IPS DF 6.9 (cell line): Measurements from ENCODE around the gene FMN2.

Experiments
- DNase-seq: peaks from one replicate; pipeline ENCODE4 v3.0.0-alpha.2; 2013; ENCODE audit warnings: low read depth, low spot score
- H3K27ac ChIP-seq: one replicate; pipeline ENCODE4 v1.5.1; 2013; ENCODE audit warnings: low read length, control low read depth
- H3K27me3 ChIP-seq: 2 replicates; pipeline ENCODE4 v1.6.1; 2013; ENCODE audit warnings: mild to moderate bottlenecking, low read length; ENCODE audit not compliant: control insufficient read depth, insufficient read depth
- H3K36me3 ChIP-seq: 2 replicates; pipeline ENCODE4 v1.6.1; 2013; ENCODE audit warnings: low read length; ENCODE audit not compliant: control insufficient read depth, insufficient read depth
- H3K4me1 ChIP-seq: 2 replicates; pipeline ENCODE4 v1.6.1; 2013; ENCODE audit warnings: low read length; ENCODE audit not compliant: control insufficient read depth, insufficient read depth
- H3K4me3 ChIP-seq: 2 replicates; pipeline ENCODE4 v1.5.1; 2013; ENCODE audit warnings: mild to moderate bottlenecking, low read length
- H3K9me3 ChIP-seq: 2 replicates; pipeline ENCODE4 v1.6.1; 2013; ENCODE audit warnings: low read length, inconsistent platforms; ENCODE audit not compliant: control insufficient read depth, insufficient read depth
- WGBS: extraction: QIAGEN DNeasy Blood & Tissue Kit; methylation state at CpG from one replicate; pipeline ENCODE4 v1.1.7; 2013; ENCODE audit warnings: mixed read lengths, missing lambda C conversion rate; ENCODE audit not compliant: insufficient read length, insufficient coverage; 5-methylcytosine and 5-hydroxymethylcytosine counted together

The FMN2 gene

DNA sequence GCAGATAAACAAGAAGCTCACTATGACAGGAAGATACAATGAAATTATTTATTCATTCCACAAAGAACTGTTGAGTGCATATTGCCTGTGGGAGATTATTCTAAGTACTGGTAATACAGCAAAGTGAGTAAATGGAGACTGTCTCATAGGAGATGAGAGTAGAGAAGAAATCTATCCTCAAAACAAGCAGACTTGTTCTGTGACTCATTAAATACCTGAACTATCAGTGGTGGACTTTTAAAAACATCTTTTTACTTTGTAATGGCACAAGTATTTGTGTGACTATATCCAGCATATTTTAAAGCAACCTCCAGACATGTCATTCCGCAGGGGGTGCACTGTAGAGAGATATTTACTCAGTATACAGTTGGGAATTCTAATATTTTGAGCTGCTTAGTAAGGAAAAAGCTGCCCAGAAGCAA, 259.2 kb downstream of the FMN2 start:
- no peak overlapping the region for H3K27ac ChIP-seq
- H3K36me3 ChIP-seq, result no peaks in the 10 kb centered on the region
- H3K27me3 ChIP-seq, result no peaks in the 10 kb centered on the region
- H3K4me3 ChIP-seq, result no peak overlapping the region
- DNase-seq, result no peak
- no CpG with 5 or more reads among the region's 1 CpG for WGBS
- no peaks in the 10 kb centered on the region for H3K4me1 ChIP-seq
- no peaks in the 10 kb centered on the region for H3K9me3 ChIP-seq

DNA sequence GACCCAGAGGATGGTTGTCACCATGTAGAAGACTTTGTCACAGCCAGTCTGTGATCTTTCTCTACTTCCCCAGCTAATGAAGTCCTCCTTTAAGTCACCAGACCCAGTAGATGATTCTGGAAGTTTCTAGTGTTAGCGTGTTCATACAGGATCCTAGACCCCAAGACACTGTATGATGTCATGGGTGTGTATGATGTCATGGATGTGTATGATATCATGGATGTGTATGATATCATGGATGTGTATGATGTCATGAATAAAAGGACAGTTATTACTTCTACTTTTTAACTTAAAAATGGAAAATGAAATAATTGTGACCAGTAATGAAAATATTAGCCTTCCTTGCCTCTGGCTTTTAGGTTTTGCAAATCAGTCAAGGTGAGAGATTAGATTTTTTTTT, 260.0 kb downstream of the FMN2 start:
- Histone ChIP-seq H3K4me1 (no peaks in the 10 kb centered on the region), H3K27ac (no peak overlapping the region), H3K36me3 (no peaks in the 10 kb centered on the region), H3K27me3 (no peaks in the 10 kb centered on the region), H3K9me3 (no peaks in the 10 kb centered on the region), H3K4me3 (no peak overlapping the region)
- WGBS, result no CpG with 5 or more reads among the region's 1 CpG
- DNase-seq, result no peak

DNA sequence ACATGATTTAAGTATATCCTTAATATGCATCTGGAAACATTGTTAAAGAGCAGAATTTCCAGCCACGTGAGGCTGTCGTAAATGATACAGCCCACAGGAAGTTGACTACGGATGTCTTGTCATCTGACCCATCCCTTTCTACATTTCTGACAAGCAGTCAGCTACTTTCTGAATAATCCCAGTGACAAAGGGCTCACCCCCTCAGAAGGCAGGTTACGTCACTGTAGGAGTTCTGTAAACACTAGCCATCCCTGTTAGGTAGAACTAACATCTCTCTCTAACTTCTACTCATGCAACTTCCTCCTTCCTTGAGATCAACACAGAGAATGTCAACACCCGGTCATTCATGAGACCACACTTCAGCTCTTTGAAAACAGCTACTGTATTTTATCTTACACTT, 261.1 kb downstream of the FMN2 start:
- no peaks in the 10 kb centered on the region for H3K27me3 ChIP-seq
- no peak for DNase-seq
- WGBS, result no CpG with 5 or more reads among the region's 5 CpGs
- H3K36me3 ChIP-seq, result no peaks in the 10 kb centered on the region
- H3K9me3 ChIP-seq, result no peaks in the 10 kb centered on the region
- no peak overlapping the region for H3K4me3 ChIP-seq
- H3K4me1 ChIP-seq, result no peaks in the 10 kb centered on the region
- no peak overlapping the region for H3K27ac ChIP-seq

GRCh38 chr1:240356568-240356967, 264.9 kb downstream of the FMN2 start:
- no peak for DNase-seq
- Histone ChIP-seq H3K4me3 (no peak overlapping the region), H3K27ac (no peak overlapping the region), H3K4me1 (no peaks in the 10 kb centered on the region), H3K9me3 (no peaks in the 10 kb centered on the region), H3K36me3 (no peaks in the 10 kb centered on the region), H3K27me3 (no peaks in the 10 kb centered on the region)
- WGBS, result no CpG with 5 or more reads among the region's 1 CpG

GRCh38 chr1:240362046-240362445, 270.4 kb downstream of the FMN2 start:
- no peak for DNase-seq
- Histone ChIP-seq H3K4me3 (no peak overlapping the region), H3K27me3 (no peaks in the 10 kb centered on the region), H3K36me3 (no peaks in the 10 kb centered on the region), H3K9me3 (no peaks in the 10 kb centered on the region), H3K27ac (no peak overlapping the region), H3K4me1 (0 out of 2 replicates have a peak, but pooled peaks cover 2% of the 10 kb centered on the region)
- WGBS, result no CpG with 5 or more reads among the region's 5 CpGs

- H3K27ac ChIP-seq, result no peak overlapping the region
- H3K9me3 ChIP-seq, result no peaks in the 10 kb centered on the region
- no CpG with 5 or more reads among the region's 2 CpGs for WGBS
- 0 out of 2 replicates have a peak, but pooled peaks cover 2% of the 10 kb centered on the region for H3K4me1 ChIP-seq
- H3K4me3 ChIP-seq, result no peak overlapping the region
- DNase-seq, result no peak
- H3K36me3 ChIP-seq, result no peaks in the 10 kb centered on the region
- H3K27me3 ChIP-seq, result no peaks in the 10 kb centered on the region
These were observed 271.1 kb downstream of the FMN2 start for GRCh38 chr1:240362826-240363225.

- H3K27me3 ChIP-seq, result no peaks in the 10 kb centered on the region
- H3K36me3 ChIP-seq, result no peaks in the 10 kb centered on the region
- no peak overlapping the region for H3K27ac ChIP-seq
- DNase-seq, result no peak
- 100% methylated on average over 1 of the region's 5 CpGs for WGBS
- H3K4me3 ChIP-seq, result no peak overlapping the region
- 0 out of 2 replicates have a peak, but pooled peaks cover 2% of the 10 kb centered on the region for H3K4me1 ChIP-seq
- H3K9me3 ChIP-seq, result no peaks in the 10 kb centered on the region
These were observed 271.6 kb downstream of the FMN2 start for GRCh38 chr1:240363315-240363714.

DNA sequence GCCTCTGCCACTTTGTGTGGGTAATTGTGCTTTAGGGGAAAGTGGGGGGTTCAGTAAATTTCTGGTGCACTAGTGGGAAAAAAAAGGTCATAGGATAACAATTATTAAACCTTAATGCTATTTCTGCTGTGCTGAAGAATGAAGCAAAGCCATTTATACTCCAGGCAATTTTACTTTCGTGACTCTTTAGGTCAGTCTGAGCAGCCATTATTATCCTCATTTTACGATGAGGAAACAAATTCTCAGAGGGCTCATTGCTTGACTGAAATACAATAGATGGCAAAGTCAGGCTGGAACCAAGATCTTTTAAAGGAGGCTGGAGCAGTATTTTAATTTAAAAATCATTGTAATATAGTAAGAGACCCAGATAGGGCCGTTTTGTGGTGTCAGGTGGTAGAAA, 272.2 kb downstream of the FMN2 start:
- no CpG with 5 or more reads among the region's 3 CpGs for WGBS
- Histone ChIP-seq H3K27ac (no peak overlapping the region), H3K4me3 (no peak overlapping the region), H3K9me3 (no peaks in the 10 kb centered on the region), H3K36me3 (no peaks in the 10 kb centered on the region), H3K27me3 (no peaks in the 10 kb centered on the region), H3K4me1 (0 out of 2 replicates have a peak, but pooled peaks cover 2% of the 10 kb centered on the region)
- no peak for DNase-seq

DNA sequence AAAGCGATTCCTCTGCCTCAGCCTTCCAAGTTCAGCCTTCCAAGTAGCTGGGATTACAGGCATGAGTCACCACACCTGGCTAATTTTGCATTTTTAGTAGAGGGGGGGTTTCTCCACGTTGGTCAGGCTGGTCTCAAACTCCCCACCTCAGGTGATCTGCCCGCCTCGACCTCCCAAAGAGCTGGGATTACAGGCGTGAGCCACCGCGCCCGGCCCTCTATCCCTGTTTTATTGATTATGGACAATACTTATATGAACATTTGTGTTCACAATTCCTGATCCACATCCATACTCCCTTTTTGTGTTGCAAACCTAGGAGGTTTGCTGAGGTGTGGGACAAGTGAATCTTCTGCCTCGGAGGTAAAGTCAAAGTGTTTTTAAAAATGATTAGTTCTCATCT, 275.0 kb downstream of the FMN2 start:
- no CpG with 5 or more reads among the region's 9 CpGs for WGBS
- Histone ChIP-seq H3K27me3 (no peaks in the 10 kb centered on the region), H3K4me3 (no peak overlapping the region), H3K9me3 (no peaks in the 10 kb centered on the region), H3K4me1 (0 out of 2 replicates have a peak, but pooled peaks cover 2% of the 10 kb centered on the region), H3K36me3 (no peaks in the 10 kb centered on the region), H3K27ac (no peak overlapping the region)
- no peak for DNase-seq

DNA sequence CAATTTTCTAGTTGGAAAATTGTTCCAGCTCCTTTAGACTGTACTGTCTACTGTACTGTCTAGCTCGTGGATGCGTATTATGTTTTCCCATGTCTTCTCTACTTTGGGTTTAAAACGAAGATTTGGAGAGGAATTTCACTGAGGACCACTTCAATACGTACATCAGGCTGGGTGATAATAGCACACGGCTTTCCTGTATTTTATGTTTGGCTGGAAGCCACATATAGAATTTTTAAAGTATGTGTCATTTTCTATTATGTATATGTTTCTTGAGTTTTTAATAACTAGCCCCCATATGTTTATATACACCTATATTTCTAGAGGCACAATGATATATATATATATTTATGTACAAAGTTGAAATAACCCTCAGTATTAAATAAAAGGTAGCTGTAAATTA, 293.9 kb downstream of the FMN2 start:
- Histone ChIP-seq H3K4me3 (no peak overlapping the region), H3K36me3 (no peaks in the 10 kb centered on the region), H3K27me3 (no peaks in the 10 kb centered on the region), H3K9me3 (no peaks in the 10 kb centered on the region), H3K4me1 (no peaks in the 10 kb centered on the region), H3K27ac (no peak overlapping the region)
- no CpG with 5 or more reads among the region's 5 CpGs for WGBS
- no peak for DNase-seq
